GM21381 (cell line): ENCODE data around the gene PIK3CD.

Experiments
- ATAC-seq: cut with Tn5 transposase; IDR thresholded peaks from one replicate; pipeline ENCODE4 v1.9.1; 2021; ENCODE audit warnings: mild to moderate bottlenecking, moderate library complexity; ENCODE audit not compliant: unreplicated experiment

PIK3CD gene

DNA sequence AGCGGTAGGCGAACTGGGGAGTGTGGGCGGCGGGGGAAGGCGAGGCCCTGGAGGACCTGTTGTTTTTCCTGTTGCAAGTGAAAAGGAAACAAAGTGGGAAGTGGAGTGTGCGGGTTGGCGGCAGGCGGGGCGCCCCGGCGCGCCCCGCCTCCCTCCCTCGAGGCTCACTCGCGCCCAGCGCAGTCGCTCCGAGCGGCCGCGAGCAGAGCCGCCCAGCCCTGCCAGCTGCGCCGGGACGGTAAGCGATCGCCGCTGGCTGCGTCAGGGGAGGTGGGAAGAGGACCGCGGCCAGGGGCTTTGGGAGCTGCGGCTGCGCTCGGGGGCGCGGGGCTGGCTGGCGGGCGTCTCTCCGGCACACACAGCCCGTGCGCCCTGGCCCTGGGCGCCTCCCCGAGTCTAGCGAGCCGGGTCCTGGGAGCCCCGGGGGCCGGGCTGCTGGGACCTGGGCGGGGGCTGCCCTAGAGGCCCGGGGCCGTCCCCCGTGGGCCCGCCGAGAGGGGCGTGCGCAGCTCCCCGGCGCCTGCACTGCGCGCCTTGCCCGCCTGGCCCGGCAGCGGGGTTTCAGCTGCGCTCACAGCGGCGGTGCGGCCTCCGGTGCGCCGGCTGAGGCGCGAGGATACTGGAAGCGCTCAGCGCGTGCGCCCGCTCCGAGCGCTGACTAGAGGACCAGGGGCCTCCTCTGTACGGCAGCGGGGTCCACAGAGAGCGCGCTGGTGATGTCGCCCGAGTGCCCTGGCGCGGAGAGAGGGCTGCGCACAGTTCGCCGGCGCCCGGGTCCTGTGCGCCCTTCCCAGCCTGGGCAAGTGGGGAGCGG is at the start of gene PIK3CD:
Gene PIK3CD (plus strand): TSS at position 167 of the 814 bp plus-strand sequence. CDS start 58,725 bp downstream, outside the sequence.
- ATAC-seq = peak; percentile 29

DNA sequence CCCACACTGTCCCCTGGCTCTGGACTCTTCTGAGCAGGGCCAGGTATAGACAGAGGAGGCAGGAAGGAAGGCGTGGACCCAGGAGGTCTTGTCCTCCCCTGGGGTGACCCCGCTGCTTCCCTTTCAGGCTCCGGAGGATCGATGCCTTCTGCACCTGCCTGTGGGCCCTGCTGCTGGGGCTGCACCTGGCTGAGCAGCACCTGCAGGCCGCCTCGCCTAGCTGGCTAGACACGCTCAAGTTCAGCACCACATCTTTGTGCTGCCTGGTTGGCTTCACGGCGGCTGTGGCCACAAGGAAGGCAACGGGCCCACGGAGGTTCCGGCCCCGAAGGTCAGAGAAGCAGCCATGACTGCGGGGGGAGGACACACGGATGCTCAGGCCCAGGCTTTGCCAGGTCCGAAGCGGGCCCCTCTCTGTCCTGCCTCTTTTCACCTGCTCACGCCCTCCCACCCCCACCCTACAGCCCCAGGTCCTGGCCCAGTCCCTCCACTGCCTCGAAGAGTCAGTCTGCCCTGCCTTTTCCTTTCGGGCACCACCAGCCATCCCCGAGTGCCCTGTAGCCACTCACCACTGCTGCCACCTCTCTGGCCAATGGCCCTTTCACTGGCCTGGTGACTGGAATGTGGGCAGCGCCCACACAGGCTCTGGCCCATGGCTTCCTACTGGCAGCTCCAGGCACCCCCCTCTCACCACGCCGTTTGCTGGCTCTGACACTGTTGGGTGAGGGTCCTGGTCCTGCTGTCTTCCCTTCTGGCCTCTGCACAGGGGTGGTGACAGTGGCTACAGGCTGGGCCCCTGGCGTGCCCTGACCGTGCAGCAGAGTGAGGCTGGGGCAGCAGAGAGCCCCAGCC is 49.4 kb upstream of the PIK3CD start:
- no peak for ATAC-seq

DNA sequence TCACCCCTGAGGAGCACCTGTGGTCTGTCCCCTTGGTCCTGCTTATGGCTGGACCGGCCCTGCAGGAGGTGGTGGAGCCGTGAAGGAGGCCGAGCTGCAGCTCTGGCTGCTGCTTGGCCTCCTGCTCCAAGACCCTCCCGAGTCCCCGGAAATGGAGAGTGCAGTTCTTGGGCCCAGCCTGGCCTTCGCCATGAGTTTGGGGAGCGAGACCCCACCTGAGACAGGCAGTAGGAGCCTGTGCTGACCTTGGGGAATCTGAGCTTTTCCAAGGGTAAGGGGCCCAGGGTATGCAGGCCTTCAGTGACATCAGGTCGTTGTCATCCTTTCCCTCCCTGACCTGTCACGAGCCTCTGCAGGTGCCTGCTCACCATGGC is 48.8 kb upstream of the PIK3CD start:
- ATAC-seq = no peak

DNA sequence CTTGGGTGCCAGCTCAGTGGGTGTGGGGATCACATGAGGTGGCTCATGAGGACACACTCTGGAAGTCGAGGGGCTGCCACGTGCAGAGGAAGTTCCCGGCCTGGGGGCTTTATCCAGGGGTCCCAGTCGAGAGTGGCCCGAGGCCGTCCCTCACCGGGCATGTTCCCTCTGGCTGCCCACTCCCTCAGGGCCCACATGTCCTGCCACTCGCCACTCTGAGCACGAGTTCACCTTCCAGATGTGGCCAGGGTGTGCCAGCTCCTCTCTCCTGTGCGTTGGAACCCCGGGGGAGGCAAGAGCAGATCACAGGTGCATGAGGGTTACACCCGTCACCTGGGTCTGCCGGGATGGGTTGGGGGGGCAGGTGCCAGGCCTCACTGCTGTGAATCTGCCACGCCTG is 48.2 kb upstream of the PIK3CD start:
- no peak for ATAC-seq

DNA sequence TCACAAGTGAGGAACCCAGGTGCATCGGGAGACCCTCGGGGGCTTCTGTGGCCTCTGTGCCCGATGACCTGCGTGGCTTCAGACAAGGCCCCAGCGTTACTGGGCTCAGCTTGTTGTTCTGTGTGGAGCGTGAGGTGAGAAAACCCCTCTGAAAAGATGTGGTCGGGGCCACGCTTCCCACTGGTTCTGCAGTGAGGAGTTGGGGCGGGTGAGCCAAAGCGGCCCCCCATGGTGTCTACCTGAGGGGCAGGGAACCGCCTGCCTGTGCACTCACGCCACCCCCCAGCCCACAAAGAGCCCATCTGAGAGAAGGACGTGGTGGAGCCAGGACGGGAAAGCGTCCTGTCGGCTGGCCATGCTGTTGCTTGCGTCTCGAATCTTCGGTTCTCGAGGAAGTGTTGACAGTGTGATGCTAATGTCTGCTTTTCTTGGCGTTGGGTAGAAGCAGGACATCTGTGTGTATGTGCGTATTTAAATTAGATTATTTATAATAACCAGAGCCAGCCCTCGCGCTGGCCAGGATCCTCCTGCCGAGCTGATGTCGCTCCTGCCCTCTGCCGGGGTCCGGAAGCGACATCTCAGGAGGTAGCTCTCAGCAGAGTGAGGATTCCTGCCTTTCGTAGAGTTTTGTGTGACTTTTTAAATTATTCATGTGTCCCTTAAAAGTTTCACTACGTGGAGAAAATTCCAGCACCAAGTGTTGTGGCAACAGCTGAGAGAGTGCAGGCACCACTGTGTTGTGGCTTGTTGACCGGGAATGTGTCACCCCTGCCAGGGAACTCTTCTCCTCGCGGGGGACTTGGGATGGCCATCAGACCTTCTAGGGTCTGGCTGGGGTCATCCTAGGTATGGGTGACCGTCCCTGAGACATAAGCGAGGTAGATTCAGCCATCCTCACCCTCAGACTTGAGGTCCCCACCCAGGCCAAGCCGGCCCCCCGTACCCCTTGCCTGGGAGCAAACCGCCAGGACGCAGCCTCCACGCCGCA is 47.5 kb upstream of the PIK3CD start:
- ATAC-seq = no peak

DNA sequence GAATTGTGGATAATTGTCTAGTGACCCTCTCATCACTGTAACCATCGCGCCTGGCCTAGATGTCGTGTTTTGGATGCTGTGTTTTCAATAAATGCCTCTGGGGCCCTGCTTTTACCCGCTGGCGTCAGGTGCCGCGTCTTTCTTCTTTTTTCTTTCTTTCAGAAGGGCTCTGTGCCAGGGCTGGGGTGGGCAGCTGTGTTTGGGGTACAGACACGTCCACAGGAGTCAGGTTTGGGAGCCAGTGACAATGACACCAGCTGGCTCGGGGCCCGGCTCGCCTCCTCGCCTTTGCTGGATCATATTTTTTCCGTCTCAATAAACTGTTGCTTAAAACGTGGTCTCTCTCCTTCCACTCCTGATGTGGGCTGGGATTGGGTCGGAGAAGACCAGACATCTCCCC is 46.7 kb upstream of the PIK3CD start:
- ATAC-seq = no peak

DNA sequence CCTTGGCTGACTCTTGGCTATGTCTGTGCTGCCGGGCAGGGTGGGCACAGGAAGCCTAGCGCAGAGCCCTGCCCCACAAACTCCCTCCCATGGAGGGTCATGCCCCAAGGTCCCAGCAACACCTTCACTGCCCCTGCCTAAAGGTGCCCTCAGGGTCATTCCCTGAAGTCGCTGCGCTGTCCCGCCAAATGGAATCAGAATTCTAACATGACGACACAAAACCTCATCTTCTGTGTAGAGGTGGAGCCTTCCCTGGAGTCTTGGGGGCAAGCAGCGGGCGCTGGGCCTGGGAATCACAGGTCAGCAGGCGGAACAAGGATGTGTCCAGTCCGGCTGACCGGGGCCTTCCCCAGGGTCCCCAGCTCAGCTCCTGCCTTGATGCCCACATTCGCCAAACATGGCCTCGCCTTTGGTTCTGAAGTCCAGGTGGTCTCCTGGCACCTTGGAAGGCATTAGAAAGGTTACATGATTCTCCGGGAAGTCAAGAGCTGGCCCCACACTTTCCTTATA is 45.5 kb upstream of the PIK3CD start:
- ATAC-seq = no peak

DNA sequence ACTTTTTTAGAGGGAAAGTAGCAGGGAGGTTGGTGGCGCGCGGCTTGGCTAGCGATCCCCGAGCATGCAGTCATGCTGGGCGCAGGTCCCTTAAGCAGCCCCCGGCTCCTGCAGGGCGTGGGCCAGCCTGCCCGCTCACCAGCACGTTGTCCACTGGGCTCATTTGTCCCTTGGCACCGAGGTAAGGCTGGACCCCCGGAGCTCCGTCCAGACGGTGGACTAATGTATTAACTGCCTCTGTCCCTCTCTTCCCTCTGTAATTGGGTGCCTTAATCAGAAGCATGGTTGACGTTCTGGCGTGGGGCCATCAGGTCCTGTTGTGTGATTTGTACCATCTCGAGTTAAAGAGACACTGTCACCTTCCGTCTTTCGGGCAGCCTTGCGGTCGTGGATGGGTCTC is 45.1 kb upstream of the PIK3CD start:
- ATAC-seq = no peak

DNA sequence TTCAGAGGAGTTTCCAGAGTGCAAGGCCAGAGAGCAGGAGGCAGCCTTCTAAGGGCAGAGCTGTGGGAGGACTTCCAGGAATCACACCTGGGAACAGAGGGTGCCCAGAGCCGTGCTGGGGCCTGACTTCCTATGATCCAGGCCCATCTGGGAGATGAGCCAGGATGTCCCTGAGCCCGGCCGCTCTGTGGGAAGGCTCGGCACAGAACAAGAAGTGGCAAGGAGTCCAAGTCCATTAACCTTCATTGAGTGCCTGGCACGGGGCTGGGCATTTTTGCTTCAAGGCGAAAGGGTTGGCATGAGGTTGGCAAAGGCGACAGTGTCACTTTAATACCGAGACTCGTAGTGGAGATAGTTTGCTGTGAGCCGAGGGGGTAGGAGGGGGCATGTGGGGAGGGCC is 44.6 kb upstream of the PIK3CD start:
- no peak for ATAC-seq

DNA sequence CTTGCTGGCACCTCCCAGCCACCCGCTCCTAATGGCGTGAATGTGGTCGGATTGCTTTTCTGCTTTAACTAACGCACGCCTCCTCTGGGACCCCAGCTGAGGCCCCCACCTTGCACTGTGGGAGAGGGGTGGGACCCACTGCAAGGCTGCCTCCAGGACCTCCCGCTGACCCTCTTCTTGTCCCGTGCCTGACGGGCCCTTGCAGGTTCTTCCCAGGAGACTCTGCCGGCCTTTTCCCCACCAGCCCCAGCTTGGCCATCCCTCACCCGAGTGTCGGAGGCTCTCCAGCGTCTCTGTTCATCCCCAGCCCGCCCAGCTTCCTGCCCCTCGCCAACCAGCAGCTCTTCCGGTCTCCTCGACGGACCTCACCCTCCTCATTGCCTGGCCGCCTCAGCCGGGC is 44.2 kb upstream of the PIK3CD start:
- no peak for ATAC-seq

DNA sequence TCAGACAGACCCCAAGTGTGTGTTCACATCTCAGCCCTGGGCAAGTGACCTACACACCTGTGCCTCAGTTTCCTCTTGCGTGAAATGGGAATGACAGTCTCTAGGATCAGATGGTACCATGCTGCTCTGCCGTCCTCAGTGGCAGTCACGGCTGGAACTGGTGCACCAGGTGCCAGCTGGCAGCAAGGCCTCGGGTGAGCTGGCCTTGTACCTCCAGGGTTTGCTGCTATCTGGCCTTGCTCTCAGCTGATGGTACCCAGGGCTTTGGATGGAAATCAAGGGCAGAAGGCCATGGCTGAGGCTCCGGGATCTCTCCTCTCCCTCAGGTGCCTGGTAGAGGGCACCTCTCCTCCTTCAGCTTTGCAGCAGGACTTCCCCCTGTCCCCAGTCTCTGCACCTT is 41.5 kb upstream of the PIK3CD start:
- no peak for ATAC-seq

DNA sequence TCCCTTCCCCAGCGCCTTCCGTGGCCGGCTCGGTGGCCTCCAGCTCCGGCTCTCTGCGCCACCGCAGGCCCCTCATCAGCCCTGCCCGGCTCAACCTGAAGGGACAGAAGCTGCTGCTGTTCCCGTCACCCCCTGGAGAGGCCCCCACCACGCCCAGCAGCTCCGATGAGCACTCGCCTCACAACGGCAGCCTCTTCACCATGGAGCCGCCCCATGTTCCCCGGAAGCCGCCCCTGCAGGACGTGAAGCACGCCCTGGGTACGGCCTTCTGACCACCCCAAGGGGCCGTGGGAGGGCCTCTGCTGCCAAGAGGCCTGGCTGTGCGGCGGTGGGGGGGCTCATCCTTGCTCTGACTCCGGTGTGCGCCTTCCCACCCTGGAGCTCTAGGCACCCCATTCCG is 41.0 kb upstream of the PIK3CD start:
- ATAC-seq = no peak

DNA sequence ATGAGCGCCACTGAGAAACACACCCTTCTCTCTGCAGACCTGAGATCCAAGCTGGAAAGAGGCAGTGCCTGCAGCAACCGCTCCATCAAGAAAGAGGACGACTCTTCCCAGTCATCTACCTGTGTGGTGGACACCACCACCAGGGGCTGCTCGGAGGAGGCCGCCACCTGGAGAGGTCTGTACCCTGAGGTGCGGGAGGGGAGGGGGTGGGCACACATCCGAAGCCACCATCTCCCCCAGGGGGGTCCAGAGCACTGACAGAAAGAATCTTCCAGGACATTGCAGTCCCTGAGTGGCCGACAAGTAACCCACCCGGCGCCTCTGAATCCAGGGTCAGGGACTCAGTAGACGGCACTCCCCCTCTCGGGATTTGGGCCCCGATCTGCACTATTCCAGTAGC is 39.8 kb upstream of the PIK3CD start:
- ATAC-seq = no peak

DNA sequence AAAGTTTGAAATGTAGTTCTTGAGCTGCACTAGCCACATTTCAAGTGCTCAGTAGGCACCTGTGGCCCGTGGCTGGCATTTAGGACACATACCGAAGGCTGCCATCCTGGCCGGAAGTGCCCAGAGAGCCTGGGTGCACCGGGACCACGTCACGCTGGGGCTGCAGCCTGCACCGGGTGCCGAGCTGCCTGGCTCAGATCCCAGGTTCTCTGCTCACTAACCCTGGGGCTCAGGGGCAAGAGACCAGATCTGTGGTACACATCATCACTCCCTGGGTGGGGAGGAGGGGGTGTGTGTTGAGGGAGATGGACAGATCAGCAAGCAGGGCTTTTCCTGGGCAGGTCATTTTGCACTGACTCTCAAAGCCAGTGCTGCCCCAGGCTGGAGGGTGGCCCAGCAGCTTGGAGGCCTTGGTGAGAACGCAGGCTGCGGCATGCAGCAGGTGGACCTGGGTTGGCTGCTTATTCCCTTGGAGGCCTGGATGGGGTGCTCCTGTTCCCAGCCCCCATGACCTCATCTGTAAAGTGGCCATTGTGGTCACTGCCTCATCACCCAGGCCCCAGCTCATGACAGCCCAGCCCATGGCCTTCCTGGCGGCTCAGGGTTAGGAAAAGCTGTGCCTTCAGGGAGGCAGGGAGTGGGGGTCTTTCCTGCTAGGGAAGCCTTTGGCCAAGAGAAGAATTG is 39.2 kb upstream of the PIK3CD start:
- no peak for ATAC-seq

DNA sequence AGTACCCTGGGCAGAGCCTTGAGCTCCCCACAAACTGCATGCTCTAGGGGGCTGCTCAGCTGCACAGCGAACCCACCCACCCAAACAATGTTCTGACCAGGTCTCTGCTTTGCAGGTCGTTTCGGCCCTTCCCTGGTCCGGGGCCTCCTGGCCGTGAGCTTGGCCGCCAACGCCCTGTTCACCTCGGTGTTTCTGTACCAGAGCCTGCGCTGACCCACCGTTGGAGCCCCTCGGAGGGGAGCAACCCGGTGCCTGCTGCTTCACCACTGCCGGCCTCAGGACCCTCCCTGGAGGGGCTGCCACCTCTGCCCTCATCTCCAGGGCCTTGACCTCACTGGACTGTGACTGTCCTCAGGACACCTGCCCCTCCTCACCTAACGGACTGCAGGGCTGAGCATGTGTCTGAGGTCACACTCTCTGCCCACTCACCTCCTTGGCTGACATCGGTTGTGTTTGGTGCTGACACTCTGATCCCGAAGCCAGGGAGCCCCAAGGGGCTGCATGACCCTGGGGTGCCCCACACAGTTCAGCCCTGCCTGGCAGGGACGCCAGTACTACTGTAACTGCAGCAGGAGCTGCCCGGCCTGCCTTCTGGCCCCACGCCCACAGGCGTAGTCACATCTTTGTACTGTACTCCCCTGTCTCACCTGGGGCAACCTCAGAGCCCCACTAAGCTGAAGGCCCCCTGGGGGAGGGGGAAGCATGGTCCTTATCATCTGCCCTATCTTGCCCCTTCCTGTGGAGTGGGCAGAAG is 38.5 kb upstream of the PIK3CD start:
- no peak for ATAC-seq

DNA sequence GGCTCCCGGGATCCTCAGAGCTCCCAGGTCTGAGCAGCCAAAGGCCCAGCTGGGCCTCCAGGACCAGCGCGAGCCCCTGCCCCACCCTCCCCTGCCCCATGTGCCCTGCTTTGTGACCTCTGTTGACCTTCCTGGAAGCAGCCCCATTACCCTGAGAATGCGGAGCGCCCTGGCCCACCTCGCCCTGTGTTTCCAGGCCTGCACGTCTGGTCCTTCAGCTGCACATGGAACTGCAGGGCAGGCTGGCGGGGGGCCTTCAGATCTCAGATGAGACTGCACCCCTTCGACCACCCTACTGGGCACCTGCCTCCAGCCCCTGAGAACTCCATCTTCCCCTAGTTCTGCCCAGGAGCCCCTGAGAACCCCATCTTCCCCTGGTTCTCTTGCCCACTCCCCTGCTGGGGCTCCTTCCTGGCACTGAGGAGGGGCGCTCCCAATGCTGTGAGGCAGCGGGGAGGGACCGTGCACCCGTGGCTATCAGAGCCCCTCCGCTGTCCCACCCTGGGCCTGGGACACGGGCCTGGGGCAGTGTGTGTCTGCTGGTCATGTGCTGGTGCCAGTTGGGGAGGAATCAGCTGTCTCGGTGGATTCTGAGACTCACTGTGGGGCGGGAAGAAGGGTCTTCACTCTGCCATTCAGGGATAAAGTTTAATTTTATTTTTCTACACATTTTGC is 37.8 kb upstream of the PIK3CD start:
- no peak for ATAC-seq

DNA sequence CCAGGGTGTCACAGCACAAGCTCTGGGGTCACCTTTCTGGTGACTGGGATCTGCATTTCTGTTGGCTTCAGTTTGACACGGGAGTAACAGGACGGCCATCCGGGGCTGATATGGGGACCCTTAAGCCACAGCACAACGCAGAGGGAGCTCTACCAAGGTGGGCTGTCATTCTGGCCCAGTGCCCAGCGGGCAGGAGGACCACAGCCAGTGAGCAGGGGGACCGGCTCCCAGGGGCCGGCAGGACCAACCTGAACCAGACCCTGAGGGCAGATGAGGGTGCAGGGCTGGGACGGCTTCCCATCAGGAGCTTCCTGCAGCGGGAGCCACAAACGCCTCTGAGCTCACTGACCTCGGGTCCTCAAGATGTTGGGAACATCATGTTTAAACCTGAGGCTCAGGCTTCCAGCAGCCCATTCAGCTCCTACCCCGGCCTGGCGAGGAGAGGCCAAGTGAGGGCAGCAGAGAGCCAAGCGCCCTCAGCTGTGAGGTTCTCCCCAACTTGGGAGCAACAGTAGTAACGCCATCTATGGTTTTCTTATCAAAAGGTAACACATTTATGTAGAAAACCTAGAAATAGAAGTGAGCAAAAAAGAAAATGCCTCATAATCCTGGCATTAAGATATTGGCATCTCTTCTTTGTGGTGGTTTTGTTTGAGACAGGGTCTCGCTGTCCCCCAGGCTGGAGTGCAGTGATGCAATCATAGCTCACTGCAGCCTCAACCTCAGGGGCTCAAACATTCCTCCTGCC is 36.0 kb upstream of the PIK3CD start:
- no peak for ATAC-seq
